Activated T-helper 2 cell treated with anti-CD3 and anti-CD28 coated beads, Interferon-gamma antibody, Interleukin-2, Interleukin-4, amounts not matched to agents 10 μg/mL and 5 μg/mL and 100 μg/mL, durations not matched to agents 14 hours and 24 hours and 36 hours (primary cell): ENCODE data around the gene GABRB2. TPM values are rescaled to one million over a fixed set of nuclear protein-coding genes. Genes with fewer than 3 reads are reported as not detected.

Experiments
- DNase-seq: peaks from one replicate; pipeline ENCODE4 v3.0.0; 2021; ENCODE audit warnings: low spot score
- H3K27ac Mint-ChIP-seq: one replicate; pipeline ENCODE4 v1.8.0; 2021; ENCODE audit warnings: mixed read lengths
- H3K27me3 Mint-ChIP-seq: one replicate; pipeline ENCODE4 v1.8.0; 2021; ENCODE audit warnings: low read depth, mixed read lengths
- H3K36me3 Mint-ChIP-seq: one replicate; pipeline ENCODE4 v1.8.0; 2021; ENCODE audit warnings: low read depth, mixed read lengths
- H3K4me1 Mint-ChIP-seq: one replicate; pipeline ENCODE4 v1.8.0; 2021; ENCODE audit warnings: low read depth, mixed read lengths
- H3K4me3 Mint-ChIP-seq: one replicate; pipeline ENCODE4 v1.8.0; 2021; ENCODE audit warnings: low read depth, mild to moderate bottlenecking, moderate library complexity, mixed read lengths
- H3K9me3 Mint-ChIP-seq: one replicate; pipeline ENCODE4 v1.8.0; 2021; ENCODE audit warnings: mixed read lengths
- intact Hi-C: fragments of 100-400 bp; cut with micrococcal nuclease; formaldehyde crosslinking; loops from one replicate; pipeline ENCODE4 v1.15.1; 2023
- total RNA-seq: library from RNA; stranded (reverse); gene quantifications from 2 replicates; pipeline ENCODE4 v1.2.3, GENCODE V29; 2022

GABRB2 gene
- total RNA-seq, 1 donor from 2014 or later = not detected

DNA sequence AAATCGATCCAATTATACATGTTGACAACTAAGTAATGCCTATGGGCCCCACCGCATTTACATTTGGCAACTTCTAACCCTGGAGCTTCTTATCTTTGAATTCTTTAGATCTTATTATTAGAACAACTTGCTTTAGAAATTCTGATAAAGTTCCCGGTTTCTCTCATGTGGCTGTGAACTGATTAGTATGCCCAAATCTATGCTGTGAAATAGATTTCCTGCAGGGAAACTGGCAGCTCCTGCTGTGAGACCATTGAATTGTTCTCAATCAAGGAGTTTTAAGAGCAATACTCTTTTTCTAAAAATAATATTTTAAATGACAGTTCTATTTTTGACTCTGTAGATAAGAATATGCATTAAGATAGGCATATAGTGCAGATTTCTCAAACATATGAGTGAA, 177.5 kb downstream of the GABRB2 start:
- Mint-ChIP-seq H3K4me1 (no peaks in the 10 kb centered on the region), H3K4me3 (no peak overlapping the region), H3K27me3 (no peaks in the 10 kb centered on the region), H3K27ac (no peak overlapping the region), H3K9me3 (no peaks in the 10 kb centered on the region), H3K36me3 (no peaks in the 10 kb centered on the region)
- intact Hi-C loops = no loop called here
- DNase-seq = no peak

DNA sequence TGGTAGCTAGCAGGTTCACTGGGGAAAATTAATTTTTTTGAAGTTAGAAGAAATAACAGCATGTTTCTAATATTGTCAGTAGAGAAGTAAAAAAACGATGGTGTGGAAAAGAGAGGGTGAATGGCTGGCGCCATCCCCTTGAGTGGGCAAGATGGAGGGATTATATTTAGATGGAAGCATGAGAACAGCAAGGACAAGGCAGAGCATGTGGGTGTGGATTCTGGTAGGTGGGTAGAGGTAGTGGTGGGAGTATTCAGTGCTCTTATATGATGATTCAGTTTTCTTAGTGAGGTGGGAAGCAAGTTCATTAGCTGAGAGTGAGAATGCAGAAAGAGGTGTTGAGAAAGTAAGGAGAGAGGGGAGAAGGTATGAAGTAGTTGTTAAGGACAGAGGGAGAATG, 188.1 kb downstream of the GABRB2 start:
- Mint-ChIP-seq H3K36me3 (no peaks in the 10 kb centered on the region), H3K27ac (no peak overlapping the region), H3K9me3 (peaks cover 6% of the 10 kb centered on the region), H3K4me3 (no peak overlapping the region), H3K27me3 (no peaks in the 10 kb centered on the region), H3K4me1 (no peaks in the 10 kb centered on the region)
- no peak for DNase-seq
- intact Hi-C loops = no loop called here

DNA sequence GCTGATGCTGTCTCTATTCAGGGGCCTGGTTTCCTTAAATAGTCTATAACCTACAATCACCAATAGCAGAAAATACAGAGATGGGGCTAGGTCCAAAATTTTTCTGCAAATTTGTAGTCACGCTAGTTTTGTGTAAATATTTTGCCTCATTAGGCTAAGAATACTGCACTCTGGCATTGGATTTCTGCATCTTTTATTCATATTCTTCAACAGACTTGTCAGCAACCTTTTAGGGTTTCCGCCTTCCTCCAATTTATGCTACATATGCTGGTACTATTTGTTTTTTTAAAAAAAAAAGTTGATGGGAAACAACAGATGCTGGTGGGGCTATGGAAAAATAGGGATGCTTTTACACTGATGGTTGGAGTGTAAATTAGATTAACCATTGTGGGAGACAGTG, 202.3 kb downstream of the GABRB2 start:
- intact Hi-C loops = no loop called here
- Mint-ChIP-seq H3K27ac (no peak overlapping the region), H3K4me1 (no peaks in the 10 kb centered on the region)

GRCh38 chr5:161342886-161343285, 203.6 kb downstream of the GABRB2 start:
- no peak overlapping the region for H3K27ac Mint-ChIP-seq
- H3K4me3 Mint-ChIP-seq = no peak overlapping the region
- H3K9me3 Mint-ChIP-seq = no peaks in the 10 kb centered on the region
- intact Hi-C loops = no loop called here
- H3K36me3 Mint-ChIP-seq = no peaks in the 10 kb centered on the region
- no peaks in the 10 kb centered on the region for H3K27me3 Mint-ChIP-seq
- no peaks in the 10 kb centered on the region for H3K4me1 Mint-ChIP-seq
- no peak for DNase-seq

More for the DNA sequence above, 202.3 kb downstream of the GABRB2 start:
- DNase-seq = no peak
- Mint-ChIP-seq H3K4me3 (no peak overlapping the region), H3K9me3 (no peaks in the 10 kb centered on the region), H3K36me3 (no peaks in the 10 kb centered on the region), H3K27me3 (no peaks in the 10 kb centered on the region)

DNA sequence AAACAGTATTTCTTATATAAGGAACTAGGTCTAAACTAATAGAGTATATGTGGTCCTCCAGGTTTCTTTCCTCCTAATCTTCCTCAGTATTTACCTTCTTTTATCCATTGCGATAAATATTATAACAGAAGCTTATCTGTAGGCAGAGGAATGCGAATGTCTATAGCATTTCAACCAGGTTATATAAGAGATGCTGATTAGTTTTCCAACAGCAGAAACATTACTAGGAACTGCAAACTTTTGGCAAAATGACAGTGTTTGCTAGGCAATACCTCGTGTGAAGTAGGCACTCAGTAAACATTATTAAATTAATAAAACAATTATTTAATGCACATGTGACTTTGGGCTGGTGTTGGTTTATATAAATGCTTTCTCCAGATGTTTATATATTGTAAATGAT, 206.5 kb downstream of the GABRB2 start:
- DNase-seq = no peak
- no peak overlapping the region for H3K4me3 Mint-ChIP-seq
- no peaks in the 10 kb centered on the region for H3K9me3 Mint-ChIP-seq
- no peaks in the 10 kb centered on the region for H3K27me3 Mint-ChIP-seq
- intact Hi-C loops = no loop called here
- H3K4me1 Mint-ChIP-seq = no peaks in the 10 kb centered on the region
- H3K27ac Mint-ChIP-seq = no peak overlapping the region
- no peaks in the 10 kb centered on the region for H3K36me3 Mint-ChIP-seq

GRCh38 chr5:161333194-161333880, 213.2 kb downstream of the GABRB2 start:
- Mint-ChIP-seq H3K36me3 (no peaks in the 10 kb centered on the region), H3K27me3 (no peaks in the 10 kb centered on the region), H3K9me3 (no peaks in the 10 kb centered on the region), H3K27ac (no peak overlapping the region), H3K4me3 (no peak overlapping the region), H3K4me1 (no peaks in the 10 kb centered on the region)
- DNase-seq = no peak
- intact Hi-C loops = no loop called here

DNA sequence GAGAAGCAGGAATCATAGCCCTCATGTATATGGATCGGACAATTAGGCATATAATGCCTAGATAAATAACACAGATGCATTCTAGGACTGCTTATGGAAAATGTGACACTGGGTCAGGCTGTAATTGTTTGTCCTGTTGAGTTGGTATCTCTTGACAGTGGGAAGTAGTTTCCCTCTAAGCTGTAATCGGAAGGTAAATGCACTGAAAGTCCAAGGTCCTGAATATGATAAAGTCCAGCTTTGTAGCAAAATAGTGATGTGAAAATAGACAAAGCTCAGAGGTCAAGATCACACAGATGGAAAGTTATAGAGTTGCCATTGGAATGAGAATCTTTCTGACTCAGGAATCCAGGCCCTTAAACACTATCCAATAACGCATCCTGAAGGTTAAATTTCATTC, 214.2 kb downstream of the GABRB2 start:
- Mint-ChIP-seq H3K4me3 (no peak overlapping the region), H3K27ac (no peak overlapping the region), H3K4me1 (no peaks in the 10 kb centered on the region), H3K9me3 (no peaks in the 10 kb centered on the region), H3K36me3 (no peaks in the 10 kb centered on the region), H3K27me3 (no peaks in the 10 kb centered on the region)
- no peak for DNase-seq
- intact Hi-C loops = no loop called here

GRCh38 chr5:161314033-161314432, 232.5 kb downstream of the GABRB2 start:
- Mint-ChIP-seq H3K4me3 (no peak overlapping the region), H3K27ac (no peak overlapping the region), H3K36me3 (no peaks in the 10 kb centered on the region), H3K4me1 (no peaks in the 10 kb centered on the region), H3K27me3 (no peaks in the 10 kb centered on the region), H3K9me3 (no peaks in the 10 kb centered on the region)
- no peak for DNase-seq
- intact Hi-C loops = no loop called here

DNA sequence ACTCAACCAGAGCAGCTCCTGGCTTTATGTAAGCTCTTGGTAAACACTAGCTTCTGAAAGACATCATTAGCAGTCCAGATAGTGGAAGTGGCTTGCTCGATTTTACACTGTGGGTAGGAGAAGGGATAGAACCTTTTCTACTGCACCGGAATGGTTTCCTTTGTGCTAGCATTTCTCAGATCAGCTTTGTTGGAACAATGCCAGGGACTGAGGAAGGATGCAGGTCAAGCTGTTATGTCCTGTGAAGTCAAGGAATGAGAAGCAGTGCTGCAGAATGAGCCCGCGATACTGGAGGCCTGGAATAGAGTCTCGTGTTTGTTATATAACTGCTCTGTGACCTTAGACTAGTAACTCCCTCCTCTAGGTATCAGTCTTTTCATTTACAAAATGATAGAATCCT, 233.6 kb downstream of the GABRB2 start:
- no peaks in the 10 kb centered on the region for H3K9me3 Mint-ChIP-seq
- H3K4me3 Mint-ChIP-seq = no peak overlapping the region
- no peak for DNase-seq
- H3K36me3 Mint-ChIP-seq = no peaks in the 10 kb centered on the region
- H3K27ac Mint-ChIP-seq = no peak overlapping the region
- intact Hi-C loops = no loop called here
- no peaks in the 10 kb centered on the region for H3K27me3 Mint-ChIP-seq
- H3K4me1 Mint-ChIP-seq = no peaks in the 10 kb centered on the region

DNA sequence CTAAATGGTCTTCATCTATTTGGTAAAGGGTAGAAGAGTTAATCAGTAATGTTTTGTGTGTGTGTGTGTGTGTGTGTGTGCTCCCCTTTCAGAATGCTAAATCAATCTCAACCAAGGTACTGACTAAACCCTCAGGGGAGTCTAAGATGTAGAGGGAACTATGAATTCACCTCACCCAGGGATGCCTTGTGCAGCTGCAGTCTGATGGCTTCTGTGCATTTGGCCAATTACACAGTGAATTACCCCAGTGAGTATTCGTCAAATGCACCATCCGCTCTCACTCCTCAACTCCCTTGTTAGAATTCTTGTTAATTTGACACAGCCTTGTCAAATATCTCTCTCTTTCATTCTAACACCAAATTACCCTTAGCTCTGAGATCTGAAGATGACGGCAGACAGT, 234.6 kb downstream of the GABRB2 start:
- intact Hi-C loops = no loop called here
- no peak for DNase-seq
- H3K27me3 Mint-ChIP-seq = no peaks in the 10 kb centered on the region
- no peak overlapping the region for H3K4me3 Mint-ChIP-seq
- H3K9me3 Mint-ChIP-seq = no peaks in the 10 kb centered on the region
- no peak overlapping the region for H3K27ac Mint-ChIP-seq
- no peaks in the 10 kb centered on the region for H3K4me1 Mint-ChIP-seq
- H3K36me3 Mint-ChIP-seq = no peaks in the 10 kb centered on the region

DNA sequence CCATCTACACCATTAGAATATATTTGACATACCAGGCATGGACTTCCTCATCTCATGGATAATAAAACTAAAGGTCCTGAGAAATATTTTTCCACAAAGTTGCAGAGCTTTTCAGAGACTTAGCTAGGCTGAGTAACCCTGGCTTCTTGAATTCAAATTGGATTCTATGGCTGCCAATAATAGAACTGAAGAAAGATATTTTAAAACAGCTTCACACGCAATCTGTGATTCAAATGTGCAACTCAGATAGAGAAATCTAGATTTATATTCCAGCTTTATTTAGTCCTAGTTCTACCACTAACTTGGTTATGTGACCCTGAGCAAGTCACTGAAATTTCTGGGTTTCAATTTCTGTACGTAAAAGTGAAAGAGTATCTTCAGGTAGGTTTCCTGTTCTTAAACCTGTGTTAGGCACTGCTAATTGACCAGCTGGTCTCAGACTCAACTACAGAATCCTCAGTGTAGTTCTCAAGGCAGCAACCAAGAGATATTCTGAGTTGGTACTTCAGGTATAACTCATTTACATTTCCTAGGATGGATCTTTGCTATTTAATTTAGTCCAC, 235.3 kb downstream of the GABRB2 start:
- Mint-ChIP-seq H3K4me1 (no peaks in the 10 kb centered on the region), H3K27me3 (no peaks in the 10 kb centered on the region), H3K27ac (no peak overlapping the region), H3K36me3 (no peaks in the 10 kb centered on the region), H3K4me3 (no peak overlapping the region), H3K9me3 (no peaks in the 10 kb centered on the region)
- DNase-seq = no peak
- intact Hi-C loops = no loop called here

- no peaks in the 10 kb centered on the region for H3K27me3 Mint-ChIP-seq
Observed at GRCh38 chr5:161306351-161306995, 240.1 kb downstream of the GABRB2 start.

GRCh38 chr5:161305601-161306000, 240.9 kb downstream of the GABRB2 start:
- Mint-ChIP-seq H3K4me1 (no peaks in the 10 kb centered on the region), H3K36me3 (no peaks in the 10 kb centered on the region), H3K9me3 (no peaks in the 10 kb centered on the region), H3K4me3 (no peak overlapping the region), H3K27ac (no peak overlapping the region), H3K27me3 (no peaks in the 10 kb centered on the region)
- intact Hi-C loops = no loop called here
- DNase-seq = no peak

More at GRCh38 chr5:161306351-161306995, 240.1 kb downstream of the GABRB2 start:
- Mint-ChIP-seq H3K27ac (no peak overlapping the region), H3K4me3 (no peak overlapping the region), H3K36me3 (no peaks in the 10 kb centered on the region), H3K9me3 (no peaks in the 10 kb centered on the region), H3K4me1 (no peaks in the 10 kb centered on the region)
- DNase-seq = no peak
- intact Hi-C loops = no loop called here
